A673 (cell line): ENCODE results near the gene TPST1.

Source experiments
- EZH2 ChIP-seq: fragments of 200-600 bp; sonication (generic); IDR thresholded peaks from 2 replicates; pipeline ENCODE4 v1.6.1; 2017; ENCODE audit warnings: borderline replicate concordance, low read depth, mild to moderate bottlenecking, mixed read lengths, antibody characterized with exemption, low read length; ENCODE audit not compliant: poor library complexity, severe bottlenecking
- TF ChIP-seq, protein P1 (sequence below): fragments of 300-800, 200-600 bp; sonication (generic); conservative IDR thresholded peaks from 2 replicates; pipeline ENCODE4 v1.5.1; 2017; ENCODE audit warnings: low read depth, mild to moderate bottlenecking, antibody characterized with exemption, low read length, moderate library complexity, mixed read lengths

- TF ChIP-seq, protein P1, sequence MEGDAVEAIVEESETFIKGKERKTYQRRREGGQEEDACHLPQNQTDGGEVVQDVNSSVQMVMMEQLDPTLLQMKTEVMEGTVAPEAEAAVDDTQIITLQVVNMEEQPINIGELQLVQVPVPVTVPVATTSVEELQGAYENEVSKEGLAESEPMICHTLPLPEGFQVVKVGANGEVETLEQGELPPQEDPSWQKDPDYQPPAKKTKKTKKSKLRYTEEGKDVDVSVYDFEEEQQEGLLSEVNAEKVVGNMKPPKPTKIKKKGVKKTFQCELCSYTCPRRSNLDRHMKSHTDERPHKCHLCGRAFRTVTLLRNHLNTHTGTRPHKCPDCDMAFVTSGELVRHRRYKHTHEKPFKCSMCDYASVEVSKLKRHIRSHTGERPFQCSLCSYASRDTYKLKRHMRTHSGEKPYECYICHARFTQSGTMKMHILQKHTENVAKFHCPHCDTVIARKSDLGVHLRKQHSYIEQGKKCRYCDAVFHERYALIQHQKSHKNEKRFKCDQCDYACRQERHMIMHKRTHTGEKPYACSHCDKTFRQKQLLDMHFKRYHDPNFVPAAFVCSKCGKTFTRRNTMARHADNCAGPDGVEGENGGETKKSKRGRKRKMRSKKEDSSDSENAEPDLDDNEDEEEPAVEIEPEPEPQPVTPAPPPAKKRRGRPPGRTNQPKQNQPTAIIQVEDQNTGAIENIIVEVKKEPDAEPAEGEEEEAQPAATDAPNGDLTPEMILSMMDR = no peak
- no peak for TF ChIP-seq EZH2
These were observed 99.4 kb downstream of the TPST1 start for GRCh38 chr7:66304536-66304935.
